Fibroblast of skin of scalp (primary cell): ENCODE results near the gene DOK6.
"Not testable (repeated sequence)": the region's sequence is repeated elsewhere in the genome, so short reads cannot be mapped to it uniquely, and the experiment has no call there.

ENCODE experiments used
- DNase-seq: peaks from one replicate; pipeline ENCODE4 v3.0.0-alpha.2; 2013

The DOK6 gene

DNA sequence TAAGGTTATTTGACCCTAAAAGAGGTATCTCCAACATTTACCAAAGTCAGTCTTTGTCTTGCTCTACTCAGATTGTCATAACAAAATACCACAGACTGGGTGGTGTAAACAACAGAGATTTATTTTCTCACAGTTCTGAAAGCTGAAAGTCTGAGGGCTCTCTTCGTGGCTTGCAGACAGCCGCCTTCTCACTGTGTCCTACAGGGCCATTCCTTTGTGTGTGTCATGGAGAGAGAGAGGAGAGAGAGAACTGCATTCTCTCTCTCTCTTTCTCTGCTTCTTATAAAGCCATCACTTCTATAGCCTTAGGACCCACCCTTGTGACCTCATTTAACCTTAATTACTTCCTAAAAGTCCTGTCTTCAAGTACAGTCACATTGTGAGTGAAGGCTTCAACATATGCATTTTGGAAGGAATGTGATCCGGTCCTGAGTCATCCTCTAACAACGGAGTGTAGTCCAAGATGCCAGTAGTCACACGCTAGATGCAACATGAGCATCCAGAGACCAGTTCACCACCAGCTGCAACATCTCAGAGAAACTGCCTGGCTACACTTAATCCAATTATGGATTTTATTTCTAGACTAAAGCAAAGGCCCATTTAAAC is 416.8 kb downstream of the DOK6 start:
- DNase-seq, result peak; percentile 87

DNA sequence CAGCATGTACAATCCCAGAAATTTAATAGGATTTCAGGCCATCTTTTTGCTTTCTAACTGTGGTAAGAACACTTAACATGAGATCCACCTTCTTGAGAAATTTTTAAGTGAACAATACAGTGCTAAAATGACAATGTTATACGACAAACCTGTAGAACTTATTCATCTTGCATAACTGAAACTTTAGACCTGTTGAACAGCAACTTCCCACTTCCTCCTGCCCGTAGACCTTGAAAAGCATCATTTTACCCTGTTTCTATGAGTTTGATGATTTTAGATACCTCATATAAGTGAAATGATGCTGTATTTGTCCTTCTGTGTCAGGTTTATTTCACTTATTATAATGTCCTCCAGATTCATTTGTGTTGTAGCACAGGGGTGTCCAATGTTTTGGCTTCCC is 418.8 kb downstream of the DOK6 start:
- no peak for DNase-seq

DNA sequence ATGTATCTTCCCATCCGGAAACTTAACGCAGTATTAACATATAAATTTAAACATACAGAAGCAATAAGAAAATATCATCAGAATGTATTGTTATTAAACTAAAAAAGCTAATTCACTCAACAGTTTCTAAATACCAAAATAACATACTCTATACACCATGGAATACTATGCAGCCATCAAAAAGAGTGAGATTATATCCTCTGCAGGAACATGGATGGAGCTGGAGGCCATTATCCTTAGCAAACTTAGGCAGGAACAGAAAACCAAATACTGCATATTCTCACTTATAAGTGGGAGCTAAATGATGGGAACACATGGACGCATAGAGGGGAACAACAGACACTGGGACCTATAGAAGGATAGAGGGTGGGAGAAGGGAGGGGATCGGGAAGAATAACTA is 419.9 kb downstream of the DOK6 start:
- DNase-seq, result no peak

DNA sequence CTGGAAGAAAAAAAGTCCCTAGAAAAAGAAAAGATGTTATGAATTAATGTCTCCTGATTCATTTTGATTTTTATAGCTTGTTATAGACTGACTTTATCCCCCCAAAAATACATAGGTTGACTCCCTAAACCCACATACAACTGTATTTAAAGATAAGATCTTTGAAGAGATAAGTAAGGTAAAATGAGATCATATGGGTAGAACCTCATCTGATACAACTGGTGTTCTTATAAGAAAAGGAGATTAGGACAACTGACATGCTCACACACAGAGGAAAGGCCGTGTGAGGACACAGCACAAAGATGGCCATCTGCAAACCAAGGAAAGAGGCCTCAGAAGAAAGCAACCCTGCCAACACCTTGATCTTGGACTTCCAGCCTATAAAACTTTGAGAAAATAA is 429.5 kb downstream of the DOK6 start:
- no peak for DNase-seq

DNA sequence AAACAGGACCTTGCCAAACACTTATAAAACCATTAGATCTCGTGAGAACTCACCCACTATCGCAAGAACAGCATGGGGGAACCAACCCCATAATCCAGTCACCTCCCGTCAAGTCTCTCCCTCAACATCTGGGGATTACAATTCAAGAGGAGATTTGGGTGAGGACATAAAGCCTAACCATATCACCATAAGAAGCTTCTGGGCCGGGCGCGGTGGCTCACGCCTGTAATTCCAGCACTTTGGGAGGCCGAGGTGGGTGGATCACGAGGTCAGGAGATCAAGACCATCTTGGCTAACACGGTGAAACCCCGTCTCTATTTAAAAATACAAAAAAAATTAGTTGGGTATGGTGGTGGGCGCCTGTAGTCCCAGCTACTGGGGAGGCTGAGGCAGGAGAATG is 434.3 kb downstream of the DOK6 start:
- DNase-seq, result not testable (repeated sequence)

DNA sequence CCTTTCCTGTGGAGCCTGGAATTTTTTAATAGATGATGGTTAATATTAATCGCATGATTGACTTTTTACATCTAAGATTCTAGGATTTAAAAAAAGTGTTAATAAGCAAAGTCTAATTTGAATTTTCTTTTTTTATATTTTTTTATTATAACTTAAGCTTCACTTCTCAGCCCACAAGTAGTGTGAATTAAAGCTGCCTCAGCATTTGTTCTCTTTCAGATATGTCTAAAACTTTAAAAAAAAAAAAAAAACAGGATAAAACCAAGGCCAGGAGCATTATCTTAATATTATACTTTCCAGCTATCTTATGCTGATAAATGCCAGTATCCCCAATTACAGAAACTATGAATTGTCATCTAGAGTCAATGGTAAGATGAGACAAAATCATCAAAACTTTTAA is 437.3 kb downstream of the DOK6 start:
- no peak for DNase-seq

DNA sequence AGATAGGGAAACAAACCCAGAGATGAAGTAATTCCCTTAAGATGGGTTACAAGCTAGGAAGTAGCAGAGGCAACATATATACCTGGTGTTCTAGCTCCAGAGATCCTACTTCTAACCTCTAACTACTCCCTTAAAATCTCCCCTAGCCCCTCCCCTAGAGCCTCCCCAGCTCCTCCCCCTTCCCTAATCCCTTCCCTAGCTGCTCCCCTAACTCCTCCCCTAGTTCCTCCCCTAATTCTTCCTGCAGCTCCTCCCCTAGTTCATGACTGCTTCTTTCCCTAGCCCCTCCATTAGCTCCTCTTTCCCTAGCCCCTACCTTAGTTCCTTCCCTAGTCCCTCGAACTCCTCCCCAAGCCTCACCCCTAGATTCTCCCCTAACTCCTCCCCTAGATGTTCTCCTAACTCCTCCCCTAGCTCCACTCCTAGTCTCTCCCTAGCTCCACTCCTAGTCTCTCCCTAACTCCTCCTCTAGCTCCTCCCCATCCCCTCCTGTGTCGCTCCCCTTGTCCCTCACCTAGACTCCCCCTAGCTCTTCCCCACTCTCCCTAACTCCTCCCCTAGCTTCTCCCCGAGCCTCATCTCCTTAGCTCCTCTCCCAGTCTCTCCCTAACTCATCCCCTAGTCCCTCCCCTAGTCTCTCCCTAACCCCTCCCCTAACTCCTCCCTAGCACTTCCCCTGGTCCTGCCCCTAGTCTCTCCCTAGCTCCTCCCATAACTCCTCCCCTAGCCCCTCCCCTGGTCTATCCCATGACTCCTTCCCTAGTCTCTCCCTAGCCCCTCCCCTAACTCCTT is 438.1 kb downstream of the DOK6 start:
- DNase-seq, result no peak

DNA sequence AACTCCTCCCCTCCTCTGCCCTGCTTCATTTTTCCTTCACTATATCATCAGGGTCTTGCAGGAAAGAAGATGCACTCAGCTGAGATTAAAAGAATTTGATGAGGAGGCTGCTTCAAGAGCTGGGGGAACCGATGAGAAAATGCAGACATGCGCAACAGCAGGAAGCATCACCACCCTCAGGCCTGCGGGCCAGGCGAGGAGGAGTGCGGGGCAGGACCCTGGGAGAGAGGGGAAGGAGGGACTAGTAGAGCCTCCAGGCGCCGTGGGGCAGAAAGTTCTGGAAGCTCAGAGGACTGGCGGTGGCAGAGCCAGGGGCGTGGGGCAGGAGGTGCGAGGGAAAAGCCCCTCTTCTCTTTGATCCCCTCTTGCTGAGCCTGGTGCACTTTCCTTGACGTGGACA is 438.8 kb downstream of the DOK6 start:
- no peak for DNase-seq

DNA sequence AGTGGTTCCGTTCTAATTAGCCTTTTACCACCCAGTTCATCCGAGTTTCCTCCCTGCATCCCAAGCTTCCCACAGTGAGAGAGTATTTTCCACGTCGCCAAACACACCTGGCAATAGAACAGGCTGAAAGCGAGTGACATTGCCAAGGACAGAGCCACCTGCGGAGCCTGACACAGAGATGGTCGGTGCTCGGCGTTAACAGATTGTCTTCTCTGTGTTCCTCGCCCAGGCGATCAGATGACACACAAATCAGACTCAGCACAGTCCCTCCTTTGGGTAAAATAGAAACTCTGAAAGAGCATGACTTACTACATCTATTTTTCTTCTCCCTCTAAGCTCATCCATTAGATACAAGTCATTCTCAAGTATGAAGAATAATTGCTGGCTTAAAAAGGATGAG is 439.3 kb downstream of the DOK6 start:
- no peak for DNase-seq

DNA sequence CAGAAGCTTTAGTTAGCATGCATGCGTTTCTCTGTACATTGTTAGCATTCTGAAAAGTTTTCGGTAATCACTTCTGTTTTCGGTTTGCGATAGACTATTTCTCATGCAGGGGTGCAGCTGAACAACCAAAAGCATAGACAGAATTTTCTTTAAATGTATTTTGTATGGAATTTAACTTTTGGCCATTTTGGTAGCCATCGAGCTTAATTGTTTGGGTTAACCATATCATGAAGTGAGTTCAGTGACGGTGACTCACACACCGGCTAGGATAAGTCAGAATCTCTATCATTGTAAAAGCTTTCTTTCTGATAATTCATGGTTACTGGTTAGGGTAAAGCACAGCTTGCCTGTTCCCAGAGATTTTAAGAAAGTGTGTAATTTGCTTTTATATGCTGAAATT is 439.8 kb downstream of the DOK6 start:
- DNase-seq, result no peak

DNA sequence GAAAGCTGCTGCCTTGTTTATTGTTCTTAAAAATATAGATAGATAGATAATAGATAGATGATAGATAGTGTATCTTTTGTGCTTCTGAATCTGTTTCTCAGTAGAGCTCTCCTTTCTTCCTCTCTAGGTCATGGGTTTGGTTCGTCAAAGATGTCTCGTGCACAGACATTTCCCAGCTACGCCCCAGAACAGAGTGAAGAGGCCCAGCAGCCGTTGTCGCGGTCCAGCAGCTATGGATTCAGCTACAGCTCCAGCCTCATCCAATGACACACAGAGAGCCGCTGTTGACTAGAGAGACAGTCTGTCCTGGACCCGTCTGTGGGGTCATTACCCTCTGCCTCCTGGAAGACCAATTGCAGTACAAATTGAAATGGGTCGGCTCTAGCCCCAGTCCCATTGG is 440.4 kb downstream of the DOK6 start:
- DNase-seq, result no peak

DNA sequence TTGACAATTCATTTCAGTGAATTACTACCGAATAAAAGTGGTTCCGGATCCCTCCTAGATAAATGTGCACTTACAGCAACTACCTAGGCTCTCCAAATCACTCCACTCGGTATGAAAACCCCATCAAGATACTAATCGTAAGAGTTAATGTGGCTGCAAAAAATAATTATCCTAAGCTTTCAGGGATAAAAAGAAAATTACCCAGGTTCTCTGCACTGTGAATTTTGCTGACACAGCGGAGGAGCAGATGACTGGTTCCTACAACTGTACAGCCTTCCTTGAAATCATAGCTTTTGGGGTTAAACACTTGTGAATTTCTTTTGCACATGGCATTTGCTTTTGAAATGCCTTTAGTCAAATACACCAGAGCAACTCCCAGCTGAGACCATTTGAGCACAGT is 442.3 kb downstream of the DOK6 start:
- no peak for DNase-seq

DNA sequence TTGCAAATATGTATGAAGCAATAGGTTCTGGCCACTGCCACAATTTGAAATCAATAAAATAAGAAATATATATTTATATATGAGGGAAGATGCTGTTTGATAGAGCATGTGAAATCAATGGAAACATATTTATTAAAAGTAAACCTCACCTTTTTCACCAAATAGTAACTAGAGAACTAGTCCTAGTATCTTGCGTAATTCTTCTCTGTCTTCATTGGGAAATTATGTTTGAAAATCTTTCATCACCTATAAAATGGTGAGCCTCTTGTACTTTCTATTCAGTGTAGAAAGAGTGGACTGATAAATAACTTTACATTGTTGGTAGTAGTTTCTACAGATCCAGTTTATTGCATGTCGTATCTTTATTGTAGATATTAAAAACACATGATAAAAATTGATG is 444.0 kb downstream of the DOK6 start:
- no peak for DNase-seq

DNA sequence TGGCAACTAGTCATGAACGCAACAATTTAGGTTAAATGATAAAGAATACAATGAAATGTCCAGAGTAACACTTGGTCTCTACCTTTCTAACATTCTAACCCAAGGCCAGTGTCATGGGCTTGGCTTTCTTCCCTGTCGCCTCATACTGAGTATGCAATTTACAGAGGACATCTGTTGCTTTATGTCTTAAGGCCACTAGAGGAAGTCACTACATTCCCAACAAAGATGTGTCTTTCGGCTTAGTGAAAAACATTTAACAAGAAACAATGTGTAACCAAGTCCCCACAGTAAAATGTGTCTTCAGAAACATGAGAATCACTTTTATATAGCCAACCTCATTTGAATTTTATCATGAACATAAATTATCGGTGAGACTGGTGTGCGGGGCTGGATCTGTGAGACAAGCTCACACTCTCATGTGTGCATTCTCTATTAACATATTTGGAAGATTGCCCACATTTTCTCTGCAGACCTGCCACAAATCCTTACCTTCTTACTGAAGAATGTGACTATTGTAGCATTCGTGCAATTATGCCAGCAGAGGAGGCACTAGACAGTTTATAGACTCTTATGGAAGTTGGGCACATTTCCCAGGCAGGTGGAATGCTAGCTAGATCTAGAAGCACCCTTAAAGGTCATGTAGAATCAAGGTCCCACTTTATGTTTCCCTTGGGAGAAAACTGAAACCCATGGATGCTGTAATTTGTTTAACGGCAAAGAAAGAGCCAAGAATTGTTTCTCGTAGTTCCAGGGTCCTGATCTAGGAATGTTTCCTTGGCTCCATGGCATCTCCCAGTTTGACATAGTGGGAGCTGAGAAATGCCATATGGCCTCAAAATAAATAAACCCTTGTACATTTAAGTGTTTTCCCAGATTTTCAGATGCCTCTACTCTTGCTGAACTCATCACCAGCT is 445.2 kb downstream of the DOK6 start:
- peak; percentile 4 for DNase-seq

DNA sequence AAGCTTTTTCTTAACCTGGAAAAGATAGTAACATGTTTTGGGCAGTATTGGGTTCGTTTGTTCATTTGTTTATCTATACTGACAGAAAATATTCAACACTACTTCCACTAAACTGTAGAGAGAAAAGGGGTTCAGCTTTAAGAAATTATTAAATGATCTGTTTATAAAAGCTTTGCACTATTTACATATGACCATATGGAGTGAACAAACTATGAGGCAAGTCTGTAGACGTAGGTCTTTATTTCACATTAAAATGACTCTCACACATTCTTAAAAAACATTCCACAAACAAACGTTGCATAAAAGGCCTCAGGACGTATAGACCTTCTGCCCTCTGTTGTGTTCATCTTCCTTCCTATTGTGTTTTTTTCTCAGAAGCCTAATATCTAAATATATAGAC is 452.4 kb downstream of the DOK6 start:
- no peak for DNase-seq

DNA sequence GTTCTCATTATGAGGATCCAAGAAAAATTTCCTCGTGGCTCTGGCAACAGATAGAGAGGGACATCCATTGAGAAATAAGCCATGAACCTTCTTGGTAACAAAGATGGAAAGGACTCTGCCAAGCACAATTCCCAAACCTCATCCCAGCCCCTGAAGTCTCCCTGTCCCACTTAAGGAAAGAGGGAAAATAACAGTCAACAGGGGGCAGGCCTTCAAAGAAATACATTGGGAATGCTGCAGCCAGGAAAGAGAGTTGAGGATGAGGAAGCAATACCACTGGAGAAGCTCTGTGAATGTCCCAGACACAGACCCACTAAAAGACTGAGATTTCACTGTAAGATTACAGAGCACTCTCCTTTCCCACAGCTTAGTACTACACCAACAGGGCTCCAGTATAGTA is 453.8 kb downstream of the DOK6 start:
- no peak for DNase-seq

DNA sequence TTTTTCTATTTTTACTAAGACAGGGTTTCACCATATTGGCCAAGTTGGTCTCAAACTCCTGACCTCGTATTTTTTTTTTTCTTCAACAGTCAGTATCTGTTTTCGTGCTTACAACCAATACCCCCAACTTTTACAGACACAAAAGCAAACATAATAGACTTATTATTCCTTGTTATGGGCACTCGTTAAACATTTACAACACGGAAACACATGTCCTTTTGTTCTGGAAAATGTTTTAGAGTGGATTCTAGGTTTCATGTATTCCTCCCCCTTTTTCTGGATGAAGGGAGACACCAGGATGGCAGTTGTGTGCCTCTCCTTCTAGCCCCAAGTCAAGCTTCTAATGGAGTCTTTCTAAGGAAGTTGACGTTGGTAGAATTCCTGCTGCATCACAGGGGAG is 458.2 kb downstream of the DOK6 start:
- no peak for DNase-seq

DNA sequence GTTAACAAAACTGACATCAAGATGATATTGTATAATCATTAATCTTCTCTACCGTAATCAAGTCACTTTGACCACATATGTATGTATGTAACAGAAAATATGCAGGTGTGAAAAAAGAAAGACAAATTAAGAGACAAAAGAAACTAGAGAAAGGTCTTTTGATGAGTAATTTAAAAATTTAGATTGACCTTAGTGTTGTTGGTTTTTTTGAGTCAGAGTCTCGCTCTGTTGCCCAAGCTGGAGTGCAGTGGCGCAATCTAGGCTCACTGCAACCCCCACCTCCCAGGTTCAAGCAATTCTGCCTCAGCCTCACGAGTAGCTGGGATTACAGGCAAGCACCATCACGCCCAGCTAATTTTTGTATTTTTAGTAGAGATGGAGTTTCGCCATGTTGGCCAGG is 464.1 kb downstream of the DOK6 start:
- DNase-seq, result not testable (repeated sequence)

DNA sequence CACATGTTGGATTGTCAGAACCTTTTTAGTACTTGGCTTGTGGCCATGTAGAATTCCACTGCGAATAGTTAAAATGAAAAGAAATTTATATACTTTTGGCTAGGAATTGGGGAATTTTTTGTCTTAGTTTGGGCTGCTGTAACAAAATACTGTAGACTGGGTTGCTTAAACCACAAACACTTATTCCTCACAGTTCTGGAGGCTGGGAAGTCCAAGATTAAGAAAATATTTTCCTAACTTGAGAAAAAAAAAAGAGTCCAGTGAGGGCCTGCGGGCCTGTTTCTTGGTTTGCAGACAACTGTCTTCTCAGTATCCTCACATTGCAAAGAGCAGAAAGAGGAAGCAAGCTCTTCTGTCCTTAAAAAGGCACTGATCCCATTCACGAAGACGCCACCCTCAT is 465.1 kb downstream of the DOK6 start:
- peak; percentile 69 for DNase-seq

DNA sequence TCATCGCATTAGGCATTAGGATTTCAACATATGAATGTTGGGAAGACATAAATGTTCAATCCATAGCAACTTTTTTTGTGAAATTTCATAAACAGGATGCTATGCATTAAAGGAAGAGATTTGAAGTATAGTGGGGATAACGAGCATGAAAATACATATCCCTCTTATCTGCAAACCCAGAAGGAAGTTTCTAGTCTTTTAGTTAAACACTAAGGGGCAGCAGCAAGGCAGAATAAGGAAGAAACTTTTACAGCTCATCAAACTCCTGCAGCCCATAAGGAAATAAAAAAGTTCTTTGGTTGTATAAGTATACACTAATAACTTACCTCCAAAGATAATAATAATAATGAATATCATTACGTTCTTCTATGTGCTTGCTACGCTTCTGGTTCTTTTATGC is 465.5 kb downstream of the DOK6 start:
- DNase-seq, result no peak

DNA sequence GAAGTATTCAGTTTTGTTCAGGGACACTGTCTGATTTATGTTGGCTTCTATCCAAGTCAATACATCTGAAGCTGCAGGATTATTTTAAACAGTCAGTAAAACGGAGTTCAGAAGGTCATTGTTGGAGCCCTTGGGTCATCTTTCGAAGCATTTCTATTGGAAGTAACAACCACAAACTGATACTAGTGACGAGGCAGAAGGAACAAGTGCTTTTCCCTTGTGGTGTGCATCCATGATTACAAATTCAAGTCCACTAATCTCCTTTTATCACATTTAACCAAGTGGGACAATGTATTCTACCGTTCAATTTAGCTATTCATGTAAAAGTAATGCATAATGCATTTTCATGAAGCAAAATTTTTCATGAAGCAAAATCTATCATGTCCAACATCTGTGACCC is 470.0 kb downstream of the DOK6 start:
- no peak for DNase-seq

DNA sequence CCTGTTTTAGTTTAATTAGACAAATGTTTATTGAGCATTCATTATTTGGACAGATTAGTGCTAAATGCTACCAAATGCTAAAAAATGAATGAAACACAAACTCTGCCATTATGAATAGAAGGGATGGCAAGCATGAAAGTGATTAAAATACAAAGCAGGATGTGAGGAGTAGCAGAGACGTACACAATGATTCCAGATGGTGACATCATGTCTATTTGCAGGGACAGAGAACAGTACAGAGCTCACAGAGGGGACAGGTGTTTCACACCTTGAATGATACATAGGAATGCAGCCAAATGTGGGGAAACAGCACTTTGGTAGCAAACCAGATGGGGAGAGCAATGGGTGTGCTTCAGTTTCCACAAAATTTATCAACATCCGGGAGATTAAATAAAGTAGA is 470.7 kb downstream of the DOK6 start:
- no peak for DNase-seq

DNA sequence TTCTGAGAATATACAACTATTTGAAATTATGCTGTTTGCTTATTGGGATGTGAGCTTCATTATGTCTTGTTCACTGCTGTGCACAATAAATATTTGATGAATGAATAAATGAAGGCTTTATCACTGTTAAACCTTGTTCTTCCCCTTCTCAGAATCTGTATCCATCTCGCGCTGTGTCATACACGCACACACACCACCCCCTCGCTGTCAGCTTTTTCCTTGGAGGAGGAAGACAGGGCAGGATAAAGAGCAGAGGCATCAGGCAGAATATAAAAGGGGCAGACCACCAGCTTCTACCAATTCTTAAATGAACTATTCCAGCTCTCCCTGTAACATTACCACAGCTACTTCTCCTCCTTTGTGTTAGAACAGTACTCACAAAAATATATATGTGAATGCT is 472.0 kb downstream of the DOK6 start:
- DNase-seq, result no peak

DNA sequence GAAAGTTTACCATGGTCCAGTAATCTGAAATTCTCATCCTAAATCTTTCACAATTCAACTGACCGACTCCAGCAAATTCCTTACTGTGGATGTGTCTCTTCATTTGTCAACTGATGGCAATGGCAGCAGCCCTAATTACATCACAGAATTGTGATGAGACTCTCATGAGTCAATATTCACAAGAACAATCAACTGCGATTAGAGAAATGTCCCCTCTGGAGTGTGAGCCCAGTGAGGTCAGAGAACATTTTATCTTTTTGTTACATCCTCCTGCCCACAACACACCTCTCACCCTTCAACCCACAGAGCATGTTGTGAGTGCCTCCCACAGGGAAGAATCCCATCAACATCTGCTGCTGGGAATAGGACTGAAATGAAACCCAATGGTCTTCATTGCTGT is 473.4 kb downstream of the DOK6 start:
- peak; percentile 25 for DNase-seq
